ENCODE results near the gene GMPPB.

GRCh38 chr3:49713336-49714105, 10.2 kb downstream of the GMPPB start:
- TF ChIP-seq EZH2 (IDR thresholded peaks at IDR 0.05; ENCODE audit: borderline replicate concordance, low read length) (no peak), CTCF (conservative IDR thresholded peaks at IDR 0.05 in 1 of 2, IDR thresholded peaks at IDR 0.05 in 1 of 2; ENCODE audit: extremely low read depth in 1 of 2, insufficient read depth in 1 of 2, low read depth in 1 of 2, low read length in 2 of 2) (no peak)
